Hematopoietic multipotent progenitor cell treated with erythropoietin and hydrocortisone succinate and interleukin-3 and kit ligand, for 15 days (in vitro differentiated cells): ENCODE measurements around the gene OLAH.
A peak's percentile ranks its signal among the peaks of the same experiment; 100 is the strongest.

ENCODE experiments used
- DNase-seq: peaks from one replicate; pipeline ENCODE4 v3.0.0-alpha.2; 2015; ENCODE audit warnings: low spot score

The OLAH gene

GRCh38 chr10:15069230-15069629, 25.5 kb downstream of the OLAH start:
- no peak for DNase-seq

GRCh38 chr10:15072358-15072757, 28.6 kb downstream of the OLAH start:
- no peak for DNase-seq

GRCh38 chr10:15075421-15075820, 31.7 kb downstream of the OLAH start:
- no peak for DNase-seq

- no peak for DNase-seq
These were observed 40.1 kb downstream of the OLAH start for GRCh38 chr10:15083674-15084501.

GRCh38 chr10:15084502-15084922, 40.8 kb downstream of the OLAH start:
- DNase-seq: no peak

GRCh38 chr10:15088428-15089261, 44.9 kb downstream of the OLAH start, which contains the start of gene ACBD7:
Gene ACBD7 (minus strand): TSS chr10:15088776. CDS start chr10:15088728, 48 bp downstream.
- peak; percentile 66 for DNase-seq

GRCh38 chr10:15091418-15091817, 47.7 kb downstream of the OLAH start:
- no peak for DNase-seq

GRCh38 chr10:15092855-15093408, 49.2 kb downstream of the OLAH start:
- no peak for DNase-seq

- DNase-seq: no peak
These were observed 52.9 kb downstream of the OLAH start for GRCh38 chr10:15096661-15097010.

- DNase-seq: peak; percentile 93
These were observed 53.5 kb downstream of the OLAH start, which contains the start of gene RPP38 for GRCh38 chr10:15097011-15097812. Gene RPP38 (plus strand): TSS chr10:15097355. CDS start chr10:15103315, 5,960 bp downstream.

GRCh38 chr10:15099886-15100285, 56.1 kb downstream of the OLAH start:
- no peak for DNase-seq

- no peak for DNase-seq
These were observed 59.8 kb downstream of the OLAH start for GRCh38 chr10:15103513-15103912.

- DNase-seq: peak; percentile 76
These were observed 62.7 kb downstream of the OLAH start for GRCh38 chr10:15106352-15107013.

- DNase-seq: no peak
These were observed 68.9 kb downstream of the OLAH start for GRCh38 chr10:15112657-15113056.

- no peak for DNase-seq
These were observed 70.0 kb downstream of the OLAH start for GRCh38 chr10:15113766-15114165.

- no peak for DNase-seq
These were observed 72.5 kb downstream of the OLAH start for GRCh38 chr10:15116225-15116624.

- no peak for DNase-seq
These were observed 74.9 kb downstream of the OLAH start for GRCh38 chr10:15118615-15119014.

- no peak for DNase-seq
These were observed 76.8 kb downstream of the OLAH start for GRCh38 chr10:15120523-15120922.

- DNase-seq: no peak
These were observed 78.0 kb downstream of the OLAH start for GRCh38 chr10:15121707-15122106.

GRCh38 chr10:15122477-15123030, 78.8 kb downstream of the OLAH start:
- DNase-seq: no peak
